Heart left ventricle (tissue), 13 donors: ENCODE data around the gene CCDC27.

ENCODE experiments used
- CTCF ChIP-seq, 12 donors: fragments of 200-600 bp; sonication (generic) in 4 of 12; IDR thresholded peaks; one replicate each; pipeline versions ENCODE4 v1.5.0 to v1.8.0; 2018 to 2022; ENCODE audit warnings: antibody characterized with exemption in 12 of 12, mild to moderate bottlenecking in 5 of 12
- POLR2A ChIP-seq, 2 donors: fragments of 450-650 bp; IDR thresholded peaks; one replicate each; pipeline ENCODE4 v1.6.1; 2017; ENCODE audit warnings: antibody characterized with exemption in 2 of 2, mild to moderate bottlenecking in 2 of 2, moderate library complexity in 2 of 2
- donor health status: ischemic (EF 13 %, LVEDD 7.1; RV severe dilation, severe dysfunction).
- donor health status: DM: no; HTN: yes; CAD: no.
- donor health status: DM: no; HTN: no; CAD: no.
- donor health status: ischemic (EF 25% LVEDD 6.9; RV normal size, moderate dysfunction).
- donor health status: ischemic (EF 25% LVEDD 5.7; RV mildly dilated, moderate dysfunction).
- donor health status: ischemic (EF 35%, LVEDD 5.7; RV mildly dilated, moderate dysfunction).
- donor health status: nonischemic (EF 11% LVEDD 7.7; RV severe dilation, severe dysfunction).
- donor health status: DM: yes; HTN: yes; CAD: no.
- donor health status: PGD.
- donor health status: ischemic (EF 29% LVEDD 5.4; RV normal size, mild dysfunction).
- donor health status: nonischemic (EF 23%, LVEDD 6.1; RV moderate dilation, normal function).

DNA sequence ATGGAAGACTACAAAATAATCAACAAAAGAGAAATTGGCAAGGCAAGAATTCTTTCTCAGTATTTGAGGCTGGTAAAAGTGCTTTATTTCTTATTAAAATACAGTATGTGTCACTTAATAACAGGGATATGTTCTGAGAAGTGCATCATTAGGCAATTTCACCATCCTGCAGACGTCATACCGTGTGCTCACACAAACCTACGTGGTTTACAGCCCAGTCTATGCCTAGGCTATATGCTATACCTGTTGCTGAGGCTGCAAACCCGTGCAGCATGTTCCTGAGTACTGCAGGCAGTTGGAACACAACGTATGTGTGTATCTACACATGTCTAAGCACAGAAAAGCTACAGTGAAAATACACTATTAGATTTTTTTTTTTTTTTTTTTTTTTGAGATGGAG is 2.7 kb upstream of the CCDC27 start:
- TF ChIP-seq POLR2A (IDR thresholded peaks at IDR 0.05) (no peak), CTCF (IDR thresholded peaks at IDR 0.05) (no peak)
